Endodermal cell (in vitro differentiated cells): ENCODE measurements around the gene MAGED1. TPM values are rescaled to one million over a fixed set of nuclear protein-coding genes. Genes with fewer than 3 reads are reported as not detected.

Experiments
- DNase-seq: peaks from one replicate; pipeline ENCODE4 v3.0.0-alpha.2; 2017
- H3K27ac ChIP-seq: 2 replicates; pipeline ENCODE4 v1.5.1; 2013; ENCODE audit warnings: mild to moderate bottlenecking, low read depth, low read length, moderate library complexity
- H3K27me3 ChIP-seq: 2 replicates; pipeline ENCODE4 v1.6.1; 2013; ENCODE audit warnings: mild to moderate bottlenecking, low read length, moderate library complexity; ENCODE audit not compliant: insufficient read depth, control insufficient read depth, poor library complexity, severe bottlenecking
- H3K36me3 ChIP-seq: 2 replicates; pipeline ENCODE4 v1.7.0; 2013; ENCODE audit warnings: mild to moderate bottlenecking, low read length, moderate library complexity; ENCODE audit not compliant: control insufficient read depth, insufficient read depth
- H3K4me1 ChIP-seq: one replicate; pipeline ENCODE4 v1.7.0; 2013; ENCODE audit warnings: low read length; ENCODE audit not compliant: control insufficient read depth, insufficient read depth
- H3K4me3 ChIP-seq: 2 replicates; pipeline ENCODE4 v1.5.1; 2013; ENCODE audit warnings: mild to moderate bottlenecking, low read length, moderate library complexity
- H3K9ac ChIP-seq: 2 replicates; pipeline ENCODE4 v1.6.1; 2013; ENCODE audit warnings: mild to moderate bottlenecking, low read length, moderate library complexity; ENCODE audit not compliant: poor library complexity, severe bottlenecking; ENCODE audit errors: extremely low read depth
- H3K9me3 ChIP-seq: 2 replicates; pipeline ENCODE4 v1.6.1; 2013; ENCODE audit warnings: mild to moderate bottlenecking, low read length, moderate library complexity; ENCODE audit not compliant: control insufficient read depth
- H3K27ac Mint-ChIP-seq: 2 replicates; pipeline ENCODE4 v1.8.0; 2020; ENCODE audit warnings: mixed read lengths
- H3K27me3 Mint-ChIP-seq: 2 replicates; pipeline ENCODE4 v1.8.0; 2021; ENCODE audit warnings: mild to moderate bottlenecking, mixed read lengths; ENCODE audit not compliant: insufficient read depth
- H3K36me3 Mint-ChIP-seq: 2 replicates; pipeline ENCODE4 v1.8.0; 2020; ENCODE audit warnings: low read depth, mixed read lengths
- H3K4me1 Mint-ChIP-seq: 2 replicates; pipeline ENCODE4 v1.8.0; 2020; ENCODE audit warnings: mixed read lengths
- H3K4me3 Mint-ChIP-seq: 2 replicates; pipeline ENCODE4 v1.8.0; 2020; ENCODE audit warnings: mild to moderate bottlenecking, moderate library complexity, mixed read lengths
- H3K9me3 Mint-ChIP-seq: 2 replicates; pipeline ENCODE4 v1.8.0; 2020; ENCODE audit warnings: mild to moderate bottlenecking, mixed read lengths
- CTCF ChIP-seq: fragments of 200-600 bp; sonication (generic); conservative IDR thresholded peaks from 2 replicates; pipeline ENCODE4 v1.5.0; 2021; ENCODE audit warnings: antibody characterized with exemption, mild to moderate bottlenecking
- WGBS, 2 experiments: methylation state at CpG; one replicate each; pipeline versions ENCODE4 v1.1.5 to v1.1.7; 2013; ENCODE audit warnings: missing lambda C conversion rate in 2 of 2, mixed read lengths in 1 of 2; ENCODE audit not compliant: insufficient coverage in 1 of 2, insufficient read length in 1 of 2; 5-methylcytosine and 5-hydroxymethylcytosine counted together
- total RNA-seq, 2 donors: library from RNA; stranded (reverse); fragmentation: NEBNext Ultra II Directional in 1 of 2; extraction: Animal tissue kit (Norgen Biotek cat#: 25700) in 1 of 2; gene quantifications; 2 replicates in 1 of 2; 3 replicates in 1 of 2; pipeline ENCODE4 v1.2.1, GENCODE V29; 2021

Gene MAGED1
- total RNA-seq, 2 donors from 2014 or later: 344 to 419 TPM

- 75 to 100% methylated on average over 1 to 3 of the region's 3 CpGs for WGBS, 2 experiments
- peaks cover 28% of the 10 kb centered on the region for H3K36me3 Mint-ChIP-seq
- H3K9me3 ChIP-seq: peaks cover 14% of the 10 kb centered on the region
- peaks cover 23% of the 10 kb centered on the region for H3K4me1 Mint-ChIP-seq
- no peaks in the 10 kb centered on the region for H3K27me3 Mint-ChIP-seq
- peak overlapping the region; percentile 83 for H3K27ac ChIP-seq
- H3K27ac Mint-ChIP-seq: no peak overlapping the region
- H3K4me1 ChIP-seq: no peaks in the 10 kb centered on the region
- H3K36me3 ChIP-seq: peaks cover 7% of the 10 kb centered on the region
- H3K27me3 ChIP-seq: no peaks in the 10 kb centered on the region
- no peak for TF ChIP-seq CTCF
- no peak for DNase-seq
- no peak overlapping the region for H3K9ac ChIP-seq
- H3K4me3 ChIP-seq: peak overlapping the region; percentile 58
- H3K9me3 Mint-ChIP-seq: peaks cover 54% of the 10 kb centered on the region
- peak overlapping the region; percentile 30 for H3K4me3 Mint-ChIP-seq
Measured at GRCh38 chrX:51851507-51852085, 41.8 kb upstream of the MAGED1 start.

GRCh38 chrX:51852096-51852495, 41.3 kb upstream of the MAGED1 start:
- peak overlapping the region; percentile 6 for H3K27ac Mint-ChIP-seq
- peak; percentile 39 for DNase-seq
- H3K9ac ChIP-seq: no peak overlapping the region
- H3K27ac ChIP-seq: peak overlapping the region; percentile 83
- 4% methylated on average over 1 of the region's 1 CpG; no CpG with 5 or more reads in 1 of the 2 experiments for WGBS, 2 experiments
- no peaks in the 10 kb centered on the region for H3K4me1 ChIP-seq
- peak overlapping the region; percentile 58 for H3K4me3 ChIP-seq
- H3K4me3 Mint-ChIP-seq: peak overlapping the region; percentile 30
- peaks cover 12% of the 10 kb centered on the region for H3K36me3 ChIP-seq
- H3K27me3 ChIP-seq: no peaks in the 10 kb centered on the region
- peaks cover 57% of the 10 kb centered on the region for H3K9me3 Mint-ChIP-seq
- H3K9me3 ChIP-seq: peaks cover 19% of the 10 kb centered on the region
- H3K4me1 Mint-ChIP-seq: peaks cover 23% of the 10 kb centered on the region
- no peaks in the 10 kb centered on the region for H3K27me3 Mint-ChIP-seq
- no peak for TF ChIP-seq CTCF
- peaks cover 32% of the 10 kb centered on the region for H3K36me3 Mint-ChIP-seq

- no peak for TF ChIP-seq CTCF
- H3K9me3 Mint-ChIP-seq: peaks cover 60% of the 10 kb centered on the region
- H3K9me3 ChIP-seq: peaks cover 25% of the 10 kb centered on the region
- H3K27me3 ChIP-seq: no peaks in the 10 kb centered on the region
- H3K9ac ChIP-seq: no peak overlapping the region
- no peaks in the 10 kb centered on the region for H3K27me3 Mint-ChIP-seq
- H3K36me3 Mint-ChIP-seq: peaks cover 35% of the 10 kb centered on the region
- no peak for DNase-seq
- H3K4me1 ChIP-seq: no peaks in the 10 kb centered on the region
- H3K4me3 Mint-ChIP-seq: peak overlapping the region; percentile 23
- H3K27ac ChIP-seq: peak overlapping the region; percentile 83
- peak overlapping the region; percentile 58 for H3K4me3 ChIP-seq
- H3K36me3 ChIP-seq: peaks cover 17% of the 10 kb centered on the region
- H3K27ac Mint-ChIP-seq: peak overlapping the region; percentile 80
- peaks cover 23% of the 10 kb centered on the region for H3K4me1 Mint-ChIP-seq
- 7% methylated on average over 3 of the region's 3 CpGs; no CpG with 5 or more reads in 1 of the 2 experiments for WGBS, 2 experiments
Measured at GRCh38 chrX:51852621-51853020, 40.8 kb upstream of the MAGED1 start.
